Esophagus squamous epithelium (tissue), 4 donors: Measurements from ENCODE around the gene DOCK1.

ENCODE experiments used
- CTCF ChIP-seq, 6 experiments: fragments of 450-650 bp in 4 of 6; fragments of 200-600 bp in 2 of 6; sonication (generic) in 2 of 6; IDR thresholded peaks; one replicate each; pipeline ENCODE4 v1.5.1; 2016 to 2019; ENCODE audit warnings: antibody characterized with exemption in 6 of 6, mild to moderate bottlenecking in 4 of 6, moderate library complexity in 4 of 6
- POLR2A ChIP-seq, 4 donors: fragments of 450-650 bp; IDR thresholded peaks; one replicate each; pipeline ENCODE4 v1.6.1; 2017; ENCODE audit warnings: antibody characterized with exemption in 4 of 4, mild to moderate bottlenecking in 4 of 4, moderate library complexity in 3 of 4

GRCh38 chr10:126955934-126956711, 50.9 kb downstream of the DOCK1 start:
- TF ChIP-seq CTCF (IDR thresholded peaks at IDR 0.05) (no peak), POLR2A (IDR thresholded peaks at IDR 0.05) (no peak)
